HG03175 (cell line): ENCODE data around the gene CBLN4.

Source experiments
- ATAC-seq: cut with Tn5 transposase; IDR thresholded peaks from one replicate; pipeline ENCODE4 v1.9.1; 2021; ENCODE audit warnings: mild to moderate bottlenecking, moderate library complexity; ENCODE audit not compliant: unreplicated experiment

The CBLN4 gene

GRCh38 chr20:55947701-55948100 is 57.6 kb downstream of the CBLN4 start:
- no peak for ATAC-seq
